H1 (cell line): ENCODE measurements around the gene ACYP1. TPM values are rescaled to one million over a fixed set of nuclear protein-coding genes. Genes with fewer than 3 reads are reported as not detected.

ENCODE experiments used
- CTCF ChIA-PET: fragments of 300-600 bp; sonication (Branson Sonifier 250); formaldehyde crosslinking; loops from one replicate; lab custom pipeline; 2021; ENCODE audit not compliant: partially characterized antibody; lab: Charles Lee
- POLR2A ChIA-PET: fragments of 300-600 bp; sonication (Branson Sonifier 250); formaldehyde crosslinking; loops from one replicate; lab custom pipeline; 2021; ENCODE audit warnings: inconsistent platforms; ENCODE audit not compliant: partially characterized antibody; lab: Charles Lee
- DNase-seq, 2 experiments: peaks; one replicate each; pipeline versions ENCODE4 v3.0.0 to v3.0.0-alpha.2; 2010 to 2022; ENCODE audit warnings: low spot score in 2 of 2, low read depth in 1 of 2, mixed read lengths in 1 of 2
- FAIRE-seq: peaks from 2 replicates; lab custom pipeline; 2011; peaks lifted over from hg19 to GRCh38; lab: Jason Lieb, UNC
- H2AFZ ChIP-seq: 2 replicates; pipeline ENCODE4 v1.8.1; 2012; ENCODE audit warnings: low read length, inconsistent platforms
- H2AK5ac ChIP-seq: 2 replicates; pipeline ENCODE4 v1.6.1; 2013; ENCODE audit warnings: low read depth, low read length
- H2BK120ac ChIP-seq: replicated peaks from 2 replicates; pipeline ENCODE3; 2013; ENCODE audit warnings: low read depth, low read length, inconsistent platforms
- H2BK12ac ChIP-seq: 2 replicates; pipeline ENCODE4 v1.6.1; 2013; ENCODE audit warnings: low read depth, low read length
- H2BK15ac ChIP-seq: 2 replicates; pipeline ENCODE4 v1.6.1; 2013; ENCODE audit warnings: low read length
- H2BK20ac ChIP-seq: 2 replicates; pipeline ENCODE4 v1.6.1; 2013; ENCODE audit warnings: low read length
- H2BK5ac ChIP-seq: 2 replicates; pipeline ENCODE4 v1.6.1; 2013; ENCODE audit warnings: low read depth, low read length
- H3K14ac ChIP-seq: 2 replicates; pipeline ENCODE4 v1.6.1; 2013; ENCODE audit warnings: inconsistent platforms; ENCODE audit not compliant: insufficient read length
- H3K18ac ChIP-seq: 2 replicates; pipeline ENCODE4 v1.6.1; 2013; ENCODE audit warnings: low read length; ENCODE audit errors: extremely low read depth
- H3K23ac ChIP-seq: 2 replicates; pipeline ENCODE4 v1.6.1; 2013; ENCODE audit warnings: inconsistent platforms; ENCODE audit not compliant: insufficient read length
- H3K23me2 ChIP-seq: 2 replicates; pipeline ENCODE4 v1.6.1; 2013; ENCODE audit warnings: low read depth, low read length
- H3K27ac ChIP-seq: 2 replicates; pipeline ENCODE4 v1.6.1; 2011; ENCODE audit warnings: low read depth, low read length, inconsistent platforms
- H3K27me3 ChIP-seq, 4 experiments: replicated peaks in 1 of 4; 1 replicate in 1 of 4; 2 replicates in 3 of 4; pipeline versions ENCODE4 v1.6.1 to v1.8.1; 2011 to 2013; ENCODE audit warnings: low read length in 3 of 4, mild to moderate bottlenecking in 3 of 4, inconsistent platforms in 2 of 4, mixed read lengths in 2 of 4, moderate library complexity in 1 of 4; ENCODE audit not compliant: control insufficient read depth in 3 of 4, insufficient read depth in 3 of 4; ENCODE audit errors: extremely low read depth in 1 of 4
- H3K36me3 ChIP-seq, 4 experiments: 2 replicates each; pipeline versions ENCODE4 v1.6.1 to v1.8.1; 2011 to 2013; ENCODE audit warnings: mild to moderate bottlenecking in 4 of 4, low read length in 3 of 4, moderate library complexity in 2 of 4, control low read depth in 1 of 4, inconsistent platforms in 1 of 4; ENCODE audit not compliant: insufficient read depth in 4 of 4, control insufficient read depth in 2 of 4
- H3K4ac ChIP-seq: replicated peaks from 2 replicates; pipeline ENCODE3; 2013; ENCODE audit warnings: low read length, low read depth, mixed read lengths, inconsistent platforms; ENCODE audit not compliant: insufficient read length
- H3K4me1 ChIP-seq, 4 experiments: replicated peaks in 1 of 4; 1 replicate in 1 of 4; 2 replicates in 3 of 4; pipeline versions ENCODE4 v1.6.1 to v1.8.1; 2011 to 2013; ENCODE audit warnings: low read length in 3 of 4, inconsistent platforms in 2 of 4, mixed read lengths in 1 of 4; ENCODE audit not compliant: insufficient read depth in 4 of 4, control insufficient read depth in 3 of 4
- H3K4me2 ChIP-seq, 2 experiments: 2 replicates each; pipeline versions ENCODE4 v1.6.1 to v1.8.1; 2011 to 2013; ENCODE audit warnings: low read depth in 2 of 2, low read length in 2 of 2, control low read depth in 1 of 2, inconsistent platforms in 1 of 2, mild to moderate bottlenecking in 1 of 2; ENCODE audit not compliant: insufficient read depth in 1 of 2
- H3K4me3 ChIP-seq, 4 experiments: fragments of 200-600, 300-600 bp in 1 of 4; sonication (generic), shearing (Covaris generic), sonication (Bioruptor Twin) in 1 of 4; 2 replicates each; pipeline versions ENCODE4 v1.5.1 to v1.8.1; 2011 to 2016; ENCODE audit warnings: low read length in 4 of 4, low read depth in 3 of 4, control low read depth in 2 of 4, inconsistent platforms in 2 of 4, mild to moderate bottlenecking in 2 of 4, mixed read lengths in 1 of 4, moderate library complexity in 1 of 4; ENCODE audit not compliant: insufficient read depth in 2 of 4; ENCODE audit errors: extremely low read depth in 1 of 4
- H3K56ac ChIP-seq: replicated peaks from 2 replicates; pipeline ENCODE3; 2013; ENCODE audit warnings: low read depth, mild to moderate bottlenecking, mixed read lengths, low read length, inconsistent platforms; ENCODE audit not compliant: insufficient read length
- H3K79me1 ChIP-seq: 2 replicates; pipeline ENCODE4 v1.6.1; 2013; ENCODE audit warnings: low read depth, low read length, control low read depth
- H3K79me2 ChIP-seq, 2 experiments: 2 replicates each; pipeline versions ENCODE4 v1.6.1 to v1.8.1; 2012 to 2013; ENCODE audit warnings: low read length in 2 of 2, mild to moderate bottlenecking in 2 of 2, inconsistent platforms in 1 of 2; ENCODE audit not compliant: insufficient read depth in 2 of 2, control insufficient read depth in 1 of 2
- H3K9ac ChIP-seq, 4 experiments: replicated peaks in 1 of 4; 1 replicate in 1 of 4; 2 replicates in 3 of 4; pipeline versions ENCODE4 v1.6.1 to v1.8.1; 2011 to 2013; ENCODE audit warnings: low read depth in 3 of 4, low read length in 3 of 4, control low read depth in 2 of 4, mild to moderate bottlenecking in 2 of 4, moderate library complexity in 2 of 4, inconsistent platforms in 1 of 4; ENCODE audit errors: extremely low read depth in 1 of 4
- H3K9me3 ChIP-seq, 2 experiments: 2 replicates each; pipeline versions ENCODE4 v1.6.1 to v1.8.1; 2012 to 2013; ENCODE audit warnings: mild to moderate bottlenecking in 2 of 2, moderate library complexity in 2 of 2, control low read depth in 1 of 2, inconsistent platforms in 1 of 2, low read depth in 1 of 2, low read length in 1 of 2, mixed read lengths in 1 of 2; ENCODE audit not compliant: insufficient read depth in 2 of 2
- H4K20me1 ChIP-seq, 2 experiments: replicated peaks in 1 of 2; 2 replicates each; pipeline versions ENCODE3 to v1.8.1; 2011 to 2013; ENCODE audit warnings: inconsistent platforms in 2 of 2, low read length in 2 of 2, mild to moderate bottlenecking in 1 of 2; ENCODE audit not compliant: insufficient read depth in 2 of 2, control insufficient read depth in 1 of 2
- H4K5ac ChIP-seq: 2 replicates; pipeline ENCODE4 v1.6.1; 2013; ENCODE audit warnings: low read length, low read depth, mixed read lengths, inconsistent platforms; ENCODE audit not compliant: insufficient read length
- H4K8ac ChIP-seq: 2 replicates; pipeline ENCODE4 v1.8.0; 2013; ENCODE audit warnings: mild to moderate bottlenecking, moderate library complexity, low read length, inconsistent platforms; ENCODE audit not compliant: insufficient read depth; ENCODE audit errors: extremely low read depth
- H4K91ac ChIP-seq: replicated peaks from 2 replicates; pipeline ENCODE3; 2013; ENCODE audit warnings: low read length, mixed read lengths, inconsistent platforms; ENCODE audit not compliant: insufficient read length
- CHD2 ChIP-seq: IDR thresholded peaks from 2 replicates; pipeline ENCODE4 v1.6.1; 2012; ENCODE audit warnings: low read length, improper control_type of control experiment
- GABPA ChIP-seq: IDR thresholded peaks from 2 replicates; pipeline ENCODE4 v1.6.1; 2011; ENCODE audit warnings: mild to moderate bottlenecking, low read length, moderate library complexity, borderline replicate concordance; ENCODE audit not compliant: insufficient read depth
- MAFK ChIP-seq: IDR thresholded peaks from 2 replicates; pipeline ENCODE4 v1.6.1; 2012; ENCODE audit warnings: low read depth, mild to moderate bottlenecking, improper control_type of control experiment, low read length
- PHF8 ChIP-seq: fragments of 200-600 bp; sonication (generic); conservative IDR thresholded peaks from 2 replicates; pipeline ENCODE4 v1.7.1; 2012; ENCODE audit warnings: low read depth, mild to moderate bottlenecking, inconsistent platforms, low read length, moderate library complexity
- SRF ChIP-seq: IDR thresholded peaks from 2 replicates; pipeline ENCODE4 v1.6.1; 2011; ENCODE audit warnings: mild to moderate bottlenecking, low read depth, low read length, moderate library complexity
- WGBS, 2 experiments: shearing (Covaris generic) in 1 of 2; methylation state at CpG; one replicate each; pipeline versions ENCODE4 v1.1.6 to v1.1.7; 2013 to 2015; ENCODE audit warnings: low lambda C conversion rate in 2 of 2, mixed read lengths in 2 of 2, inconsistent platforms in 1 of 2, low coverage in 1 of 2, missing lambda C conversion rate in 1 of 2; ENCODE audit not compliant: insufficient replicate concordance in 2 of 2, insufficient coverage in 1 of 2, insufficient read length in 1 of 2; ENCODE audit errors: extremely low coverage in 1 of 2, missing lambda C conversion rate in 1 of 2; 5-methylcytosine and 5-hydroxymethylcytosine counted together
- polyA plus RNA-seq, 7 experiments: library from polyadenylated mRNA; depleted of rRNA in 3 of 7; stranded (reverse) in 5 of 7; unstranded in 2 of 7; fragments of >200 nt in 5 of 7; fragments of 200-250 nt in 2 of 7; gene quantifications; 1 replicate in 5 of 7; 2 replicates in 1 of 7; 4 replicates in 1 of 7; pipeline versions ENCODE4 v1.2.1 to v1.2.3, GENCODE V29; 2011 to 2013; ENCODE audit warnings: missing spikeins in 2 of 7, mixed read lengths in 2 of 7
- total RNA-seq: library from RNA; stranded (reverse); fragmentation: NEBNext Ultra II Directional; extraction: Animal tissue kit (Norgen Biotek cat#: 25700); gene quantifications from 2 replicates; pipeline ENCODE4 v1.2.1, GENCODE V29; 2021

ACYP1 gene
- total and polyA plus RNA-seq, 2 of the 8 experiments (the other 6 are each of a cell fraction or from before 2014, with no cell fraction given): 22.3 to 24.8 TPM

DNA sequence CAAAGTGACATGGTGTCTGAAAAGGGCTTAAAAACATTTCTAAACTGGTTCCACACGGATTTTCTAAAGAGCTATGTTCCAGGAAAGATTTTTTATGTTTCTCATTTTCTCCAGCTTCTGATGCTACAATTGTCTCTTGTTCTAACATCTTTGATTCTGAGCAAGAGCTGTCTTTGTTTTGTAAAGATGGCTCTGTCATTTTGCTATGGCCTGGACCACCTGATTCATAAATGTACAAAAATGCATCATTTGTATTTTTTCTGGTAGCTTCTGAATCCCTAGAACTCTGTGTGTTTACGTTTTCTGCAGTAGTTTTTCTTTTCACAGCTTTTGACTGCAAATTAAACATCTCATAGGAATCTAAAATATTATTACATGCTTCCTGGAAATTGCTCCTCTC, 15.7 kb downstream of the ACYP1 start:
- Histone ChIP-seq H4K5ac (no peak overlapping the region), H3K27ac (no peak overlapping the region), H3K4me1 (peaks cover 0 to 4% (median 0%) of the 10 kb centered on the region in 4 experiments; a peak in 3 of 7 replicates), H3K23me2 (no peaks in the 10 kb centered on the region; the same call in 1 of the 2 replicates), H2BK20ac (no peak overlapping the region), H3K4ac (no peak overlapping the region), H4K91ac (no peak overlapping the region), H3K23ac (no peak overlapping the region), H2AK5ac (no peak overlapping the region), H3K4me2 (no peak overlapping the region), H2BK12ac (no peak overlapping the region), H3K36me3 (no peaks in the 10 kb centered on the region; a peak in 1 of 8 replicates), H3K4me3 (no peak overlapping the region), H3K9ac (no peak overlapping the region), H2BK120ac (no peak overlapping the region), H2BK15ac (no peak overlapping the region), H4K20me1 (no peaks in the 10 kb centered on the region), H2BK5ac (no peak overlapping the region), H3K79me1 (no peaks in the 10 kb centered on the region), H3K27me3 (no peaks in the 10 kb centered on the region), H4K8ac (no peak overlapping the region), H3K56ac (no peak overlapping the region), H3K79me2 (no peaks in the 10 kb centered on the region), H3K14ac (no peak overlapping the region), H3K18ac (no peak overlapping the region), H3K9me3 (no peaks in the 10 kb centered on the region), H2AFZ (no peak overlapping the region)
- 81% methylated on average over 2 of the region's 2 CpGs; no CpG with 5 or more reads in 1 of the 2 experiments for WGBS, 2 experiments
- no peak for TF ChIP-seq CHD2
- TF ChIP-seq PHF8: no peak
- TF ChIP-seq GABPA: no peak
- no peak for TF ChIP-seq MAFK
- no peak for TF ChIP-seq SRF
- ChIA-PET POLR2A (interaction anchor here (1.4 kb wide), 2 partner anchors 22 to 141 kb away, joined by 3 to 4 read pairs; partner anchors contain the start of gene ZC2HC1C), CTCF (interaction anchor here (1.0 to 2.4 kb wide), 5 partner anchors 25 to 412 kb away, joined by 3 to 17 read pairs (median 3); no protein-coding TSS in a partner anchor)
- FAIRE-seq (no peak), DNase-seq (no peak)
